Uterus (tissue), 4 donors: ENCODE data around the gene BHLHE40. TPM values are rescaled to one million over a fixed set of nuclear protein-coding genes. Genes with fewer than 3 reads are reported as not detected.

ENCODE experiments used
- DNase-seq, 2 donors: peaks; one replicate each; pipeline ENCODE4 v3.0.0-alpha.2; 2019 to 2020
- H3K27ac ChIP-seq, 2 donors: fragments of 200-600 bp; sonication (generic); 1 replicate in 1 of 2; 2 replicates in 1 of 2; pipeline ENCODE4 v1.5.1; 2016 to 2018
- H3K27me3 ChIP-seq, 2 donors: fragments of 200-600 bp; sonication (generic); one replicate each; pipeline ENCODE4 v1.5.1; 2018 to 2019; ENCODE audit warnings: control low read depth in 1 of 2
- H3K36me3 ChIP-seq, 2 donors: fragments of 200-600 bp; sonication (generic); one replicate each; pipeline ENCODE4 v1.5.1; 2019; ENCODE audit warnings: control low read depth in 1 of 2
- H3K4me1 ChIP-seq, 2 donors: fragments of 200-600 bp; sonication (generic); one replicate each; pipeline ENCODE4 v1.5.1; 2018 to 2019; ENCODE audit warnings: control low read depth in 1 of 2
- H3K4me3 ChIP-seq, 2 donors: fragments of 200-600 bp; sonication (generic); 1 replicate in 1 of 2; 2 replicates in 1 of 2; pipeline ENCODE4 v1.5.1; 2018 to 2019; ENCODE audit warnings: mild to moderate bottlenecking in 1 of 2
- H3K9me3 ChIP-seq, 2 donors: fragments of 200-600 bp; sonication (generic); one replicate each; pipeline ENCODE4 v1.5.1; 2019; ENCODE audit warnings: control low read depth in 1 of 2
- POLR2A ChIP-seq, 2 donors: fragments of 450-650 bp; IDR thresholded peaks; one replicate each; pipeline ENCODE4 v1.6.1; 2016; ENCODE audit warnings: antibody characterized with exemption in 2 of 2, mild to moderate bottlenecking in 1 of 2, moderate library complexity in 1 of 2
- intact Hi-C: fragments of 100-400 bp; cut with DNase I; formaldehyde crosslinking; loops from one replicate; pipeline ENCODE4 v1.15.1; 2023; ENCODE audit warnings: low total_unique reads
- total RNA-seq, 4 donors: library from RNA; depleted of rRNA in 3 of 4; stranded (reverse); fragments of >200 nt in 3 of 4; gene quantifications; one replicate each; pipeline versions ENCODE4 v1.1.0 to v1.2.4, GENCODE V29; 2014 to 2023
- TF ChIP-seq, protein P1 (sequence below), 4 experiments: fragments of 200-600 bp in 2 of 4; fragments of 450-650 bp in 2 of 4; sonication (generic) in 2 of 4; IDR thresholded peaks; one replicate each; pipeline ENCODE4 v1.5.1; 2016 to 2019; ENCODE audit warnings: antibody characterized with exemption in 4 of 4, mild to moderate bottlenecking in 2 of 4, moderate library complexity in 1 of 4
- donor health status: DM: yes; HTN: yes; CAD: no.

Gene BHLHE40
- total RNA-seq, 4 donors from 2014 or later: 11.4 to 84.2 (median 28.1) TPM

DNA sequence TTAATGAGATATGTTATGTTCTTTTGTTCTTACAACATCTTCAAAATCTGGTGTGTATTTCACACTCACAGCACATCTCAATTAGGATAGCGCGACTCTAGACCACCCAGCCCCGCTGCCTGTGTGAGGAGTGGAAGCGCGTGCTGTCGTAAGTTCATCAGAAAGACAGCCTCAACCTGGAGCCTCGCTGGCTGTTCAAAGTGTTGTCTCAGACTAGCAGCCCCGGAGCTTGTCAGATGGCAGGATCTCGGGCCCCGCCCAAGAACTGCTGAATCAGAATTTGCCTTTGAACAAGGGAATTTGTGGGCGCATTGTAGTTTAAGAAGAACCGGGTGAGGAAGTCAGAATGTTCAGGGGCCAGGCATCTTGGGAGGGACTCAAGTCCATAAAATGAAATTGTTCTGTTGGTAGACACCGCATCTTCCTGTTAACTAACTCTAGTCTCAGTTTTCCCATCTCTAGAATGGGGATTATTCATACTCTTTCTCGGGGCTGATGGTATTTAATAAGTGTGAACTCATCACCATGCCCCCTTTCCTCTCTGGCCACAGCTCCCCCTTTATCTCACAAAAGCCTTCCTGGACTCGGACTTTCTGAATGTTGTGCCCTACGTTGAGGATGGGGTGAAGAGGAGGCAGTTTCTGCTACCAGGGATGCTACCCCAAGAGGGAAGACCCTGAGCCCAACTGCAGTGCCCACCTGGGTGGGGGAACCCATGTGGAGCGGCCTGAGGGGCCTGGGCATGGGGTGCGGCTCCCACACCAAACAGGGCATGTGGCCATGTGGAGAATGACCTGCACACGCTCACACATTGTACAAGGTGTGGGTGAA is 40.4 kb downstream of the BHLHE40 start:
- TF ChIP-seq, protein P1, sequence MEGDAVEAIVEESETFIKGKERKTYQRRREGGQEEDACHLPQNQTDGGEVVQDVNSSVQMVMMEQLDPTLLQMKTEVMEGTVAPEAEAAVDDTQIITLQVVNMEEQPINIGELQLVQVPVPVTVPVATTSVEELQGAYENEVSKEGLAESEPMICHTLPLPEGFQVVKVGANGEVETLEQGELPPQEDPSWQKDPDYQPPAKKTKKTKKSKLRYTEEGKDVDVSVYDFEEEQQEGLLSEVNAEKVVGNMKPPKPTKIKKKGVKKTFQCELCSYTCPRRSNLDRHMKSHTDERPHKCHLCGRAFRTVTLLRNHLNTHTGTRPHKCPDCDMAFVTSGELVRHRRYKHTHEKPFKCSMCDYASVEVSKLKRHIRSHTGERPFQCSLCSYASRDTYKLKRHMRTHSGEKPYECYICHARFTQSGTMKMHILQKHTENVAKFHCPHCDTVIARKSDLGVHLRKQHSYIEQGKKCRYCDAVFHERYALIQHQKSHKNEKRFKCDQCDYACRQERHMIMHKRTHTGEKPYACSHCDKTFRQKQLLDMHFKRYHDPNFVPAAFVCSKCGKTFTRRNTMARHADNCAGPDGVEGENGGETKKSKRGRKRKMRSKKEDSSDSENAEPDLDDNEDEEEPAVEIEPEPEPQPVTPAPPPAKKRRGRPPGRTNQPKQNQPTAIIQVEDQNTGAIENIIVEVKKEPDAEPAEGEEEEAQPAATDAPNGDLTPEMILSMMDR (IDR thresholded peaks at IDR 0.05): no peak
- no peak for TF ChIP-seq POLR2A (IDR thresholded peaks at IDR 0.05)
- DNase-seq: no peak
- H3K4me1 ChIP-seq: no peaks in the 10 kb centered on the region
- intact Hi-C loops: loop anchor here (10.0 kb wide), 1 partner anchor 305 kb away; no protein-coding TSS in a partner anchor
- H3K27me3 ChIP-seq: no peaks in the 10 kb centered on the region
- H3K36me3 ChIP-seq: no peaks in the 10 kb centered on the region
- H3K4me3 ChIP-seq: no peak overlapping the region
- H3K9me3 ChIP-seq: no peaks in the 10 kb centered on the region
- H3K27ac ChIP-seq: no peak overlapping the region

DNA sequence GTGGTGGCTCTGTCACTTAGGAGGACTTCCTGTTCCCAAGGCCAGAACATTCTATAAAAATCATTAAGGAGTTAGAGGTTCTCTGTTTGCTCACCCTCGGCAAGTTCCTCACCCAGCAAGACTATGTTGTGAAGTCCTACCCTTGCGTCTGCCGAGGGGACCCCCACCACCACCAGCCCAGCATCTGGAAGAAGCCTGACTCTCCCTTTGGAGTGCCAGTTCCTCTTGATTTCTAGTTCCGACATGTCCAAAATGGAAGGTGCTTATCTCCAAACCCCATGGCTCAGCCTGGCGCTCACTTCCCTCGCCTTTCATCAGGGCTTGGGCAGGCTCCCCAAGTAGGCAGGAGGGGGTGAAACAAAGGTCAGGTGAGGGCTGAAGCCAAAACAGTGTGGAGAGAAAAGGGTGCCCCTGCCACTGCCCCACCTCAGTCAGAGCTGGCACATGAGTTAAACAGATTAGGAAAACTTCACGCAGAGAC is 41.0 kb downstream of the BHLHE40 start:
- Histone ChIP-seq H3K36me3 (no peaks in the 10 kb centered on the region), H3K9me3 (no peaks in the 10 kb centered on the region), H3K4me1 (no peaks in the 10 kb centered on the region), H3K27me3 (no peaks in the 10 kb centered on the region), H3K4me3 (no peak overlapping the region), H3K27ac (no peak overlapping the region)
- TF ChIP-seq POLR2A (IDR thresholded peaks at IDR 0.05): no peak
- TF ChIP-seq, protein P1 (IDR thresholded peaks at IDR 0.05): no peak
- intact Hi-C loops: loop anchor here (10.0 kb wide), 1 partner anchor 305 kb away; no protein-coding TSS in a partner anchor
- no peak for DNase-seq

DNA sequence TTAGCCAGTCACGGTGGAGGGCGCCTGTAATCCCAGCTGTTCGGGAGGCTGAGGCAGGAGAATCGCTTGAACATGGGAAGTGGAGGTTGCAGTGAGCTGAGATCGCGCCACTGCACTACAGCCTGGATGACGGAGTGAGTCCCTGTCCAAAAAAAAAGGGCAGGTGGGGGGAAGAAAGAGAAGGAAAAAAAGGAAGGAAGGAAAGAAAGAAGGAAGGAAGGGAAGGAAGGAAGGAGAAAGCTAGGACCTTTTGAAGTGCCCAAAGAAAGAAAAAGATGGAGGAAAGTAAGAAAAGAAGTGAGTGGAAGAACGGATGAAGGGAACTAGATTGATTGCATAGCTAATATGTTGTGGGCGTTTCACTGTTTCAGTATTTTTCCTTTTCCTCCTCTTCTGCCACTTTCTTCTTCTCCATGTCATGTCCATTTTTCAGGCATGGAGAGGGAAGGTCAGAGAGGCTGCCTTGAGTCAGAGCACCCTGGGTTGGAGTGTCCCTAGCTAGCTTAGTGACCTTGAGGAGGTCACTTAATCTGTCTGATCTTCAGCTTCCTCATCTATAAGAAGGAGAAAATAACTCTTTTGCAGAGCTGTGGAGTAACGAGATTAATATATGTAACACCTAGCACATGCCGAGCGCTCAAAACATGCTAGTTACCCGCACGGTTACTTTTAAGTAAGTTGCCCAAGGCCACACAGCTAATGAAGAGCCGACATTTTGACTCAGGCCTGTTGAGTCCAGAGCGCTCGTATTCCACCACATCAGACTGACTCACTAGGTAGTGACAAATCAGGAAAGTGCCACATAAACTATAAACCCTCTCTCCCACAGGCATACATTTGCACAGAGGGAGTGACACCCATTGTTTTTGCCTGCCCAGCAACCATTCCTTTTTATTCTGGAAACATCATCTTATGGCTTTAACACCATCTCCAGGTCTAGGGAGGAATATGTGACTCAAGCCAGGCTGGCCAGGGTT is 42.2 kb downstream of the BHLHE40 start:
- TF ChIP-seq, protein P1 (IDR thresholded peaks at IDR 0.05): no peak
- TF ChIP-seq POLR2A (IDR thresholded peaks at IDR 0.05): no peak
- H3K36me3 ChIP-seq: no peaks in the 10 kb centered on the region
- H3K4me1 ChIP-seq: no peaks in the 10 kb centered on the region
- H3K4me3 ChIP-seq: no peak overlapping the region
- intact Hi-C loops: loop anchor here (10.0 kb wide), 1 partner anchor 307 kb away; no protein-coding TSS in a partner anchor
- H3K27ac ChIP-seq: no peak overlapping the region
- no peak for DNase-seq
- no peaks in the 10 kb centered on the region for H3K27me3 ChIP-seq
- H3K9me3 ChIP-seq: no peaks in the 10 kb centered on the region

DNA sequence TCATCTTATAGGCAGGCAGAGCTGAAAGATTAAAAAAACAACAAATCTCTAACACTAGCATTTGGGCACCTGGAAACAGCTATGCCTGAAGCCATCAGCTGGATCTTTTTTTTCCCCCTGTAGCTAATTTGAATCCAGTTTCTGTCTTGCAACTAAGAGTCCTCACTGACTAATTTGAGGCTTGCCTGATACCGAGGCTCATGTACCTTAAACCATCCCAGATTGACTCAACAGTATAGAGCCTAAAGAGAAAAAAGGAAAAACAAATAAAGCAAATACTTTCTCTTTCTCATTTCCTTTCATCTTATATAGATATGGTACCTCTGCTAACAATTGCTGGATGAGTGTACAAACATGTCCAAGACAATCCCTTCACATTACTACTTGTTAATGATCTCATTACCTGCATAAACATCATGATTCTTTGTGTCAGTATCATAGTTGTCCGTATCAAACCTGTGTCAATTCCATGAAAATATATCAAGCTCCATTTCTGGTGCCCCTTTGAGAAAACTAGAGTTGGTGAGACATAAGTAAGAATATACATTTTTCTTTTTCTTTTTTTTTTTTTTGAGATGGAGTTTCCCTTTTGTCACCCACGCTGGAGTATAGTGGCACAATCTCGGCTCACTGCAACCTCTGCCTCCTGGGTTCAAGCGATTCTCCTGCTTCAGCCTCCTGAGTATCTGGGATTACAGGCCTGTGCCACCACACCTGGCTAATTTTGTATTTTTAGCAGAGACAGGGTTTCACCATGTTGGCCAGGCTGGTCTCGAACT is 43.1 kb downstream of the BHLHE40 start:
- DNase-seq: no peak
- Histone ChIP-seq H3K9me3 (no peaks in the 10 kb centered on the region), H3K4me3 (no peak overlapping the region), H3K27me3 (no peaks in the 10 kb centered on the region), H3K27ac (peak overlapping the region; percentile 64 to 77), H3K36me3 (no peaks in the 10 kb centered on the region), H3K4me1 (no peaks in the 10 kb centered on the region)
- TF ChIP-seq, protein P1 (IDR thresholded peaks at IDR 0.05): no peak
- no peak for TF ChIP-seq POLR2A (IDR thresholded peaks at IDR 0.05)
- intact Hi-C loops: loop anchor here (10.0 kb wide), 1 partner anchor 308 kb away; no protein-coding TSS in a partner anchor
